Aorta (tissue), 5 donors: ENCODE results near the gene IL21R. TPM values are rescaled to one million over a fixed set of nuclear protein-coding genes. Genes with fewer than 3 reads are reported as not detected.
A peak's percentile ranks its signal among the peaks of the same experiment; 100 is the strongest.

Experiments
- ATAC-seq: fragments of 200-7000 bp; cut with Tn5 transposase; one replicate; pipeline ENCODE4 v1.9.1; 2022; ENCODE audit warnings: moderate library complexity; ENCODE audit not compliant: low FRiP score
- DNase-seq, 2 donors: peaks; one replicate each; pipeline ENCODE4 v3.0.0-alpha.2; 2020
- H3K27ac ChIP-seq, 2 donors: one replicate each; pipeline ENCODE4 v1.5.1; 2013; ENCODE audit warnings: low read length in 2 of 2, mild to moderate bottlenecking in 2 of 2, moderate library complexity in 2 of 2, control low read depth in 1 of 2, inconsistent platforms in 1 of 2, low read depth in 1 of 2
- H3K27me3 ChIP-seq, 2 donors: one replicate each; pipeline ENCODE4 v1.6.1; 2013; ENCODE audit warnings: control low read depth in 1 of 2, low read length in 1 of 2, mild to moderate bottlenecking in 1 of 2, moderate library complexity in 1 of 2; ENCODE audit not compliant: insufficient read depth in 2 of 2, control insufficient read depth in 1 of 2
- H3K36me3 ChIP-seq, 2 donors: one replicate each; pipeline ENCODE4 v1.6.1; 2013; ENCODE audit warnings: control low read depth in 1 of 2, low read length in 1 of 2, mild to moderate bottlenecking in 1 of 2; ENCODE audit not compliant: insufficient read depth in 2 of 2, control insufficient read depth in 1 of 2
- H3K4me1 ChIP-seq, 2 donors: one replicate each; pipeline ENCODE4 v1.6.1; 2013; ENCODE audit warnings: low read length in 2 of 2, control low read depth in 1 of 2, mild to moderate bottlenecking in 1 of 2, moderate library complexity in 1 of 2; ENCODE audit not compliant: insufficient read depth in 2 of 2, control insufficient read depth in 1 of 2
- H3K4me3 ChIP-seq, 2 donors: one replicate each; pipeline ENCODE4 v1.5.1; 2013; ENCODE audit warnings: low read length in 2 of 2, control low read depth in 1 of 2, mild to moderate bottlenecking in 1 of 2
- H3K9me3 ChIP-seq: one replicate; pipeline ENCODE4 v1.6.1; 2013; ENCODE audit warnings: mild to moderate bottlenecking, low read length; ENCODE audit not compliant: control insufficient read depth
- WGBS, 2 donors: extraction: QIAGEN DNeasy Blood & Tissue Kit; methylation state at CpG; one replicate each; pipeline ENCODE4 v1.1.7; 2013; 5-methylcytosine and 5-hydroxymethylcytosine counted together
- intact Hi-C, 2 donors: fragments of 100-400 bp; cut with DNase I; formaldehyde crosslinking; loops; one replicate each; pipeline versions ENCODE4 v1.14.2 to v1.15.0; 2022
- polyA plus RNA-seq, 2 donors: library from polyadenylated mRNA; stranded (reverse); fragments of 200-250 nt; gene quantifications; one replicate each; pipeline ENCODE4 v1.2.3, GENCODE V29; 2013
- total RNA-seq, 2 donors: library from RNA; stranded (reverse); fragmentation: NEBNext Ultra II Directional; extraction: Animal tissue kit (Norgen Biotek cat#: 25700); gene quantifications; one replicate each; pipeline ENCODE4 v1.2.1, GENCODE V29; 2021
- donor health status: healthy with polysubstance abuse.
- donor health status: Bipolar disorder and iron deficiency.
- donor health status: DM: no; HTN: no; CAD: no.
- donor health status: DM: no; HTN: no; CAD: no.
- donor health status: DM: yes; HTN: yes; CAD: no.

Gene IL21R
- total and polyA plus RNA-seq, 4 donors = 0.08 to 3.8 (median 0.65) TPM; not detected in 1

DNA sequence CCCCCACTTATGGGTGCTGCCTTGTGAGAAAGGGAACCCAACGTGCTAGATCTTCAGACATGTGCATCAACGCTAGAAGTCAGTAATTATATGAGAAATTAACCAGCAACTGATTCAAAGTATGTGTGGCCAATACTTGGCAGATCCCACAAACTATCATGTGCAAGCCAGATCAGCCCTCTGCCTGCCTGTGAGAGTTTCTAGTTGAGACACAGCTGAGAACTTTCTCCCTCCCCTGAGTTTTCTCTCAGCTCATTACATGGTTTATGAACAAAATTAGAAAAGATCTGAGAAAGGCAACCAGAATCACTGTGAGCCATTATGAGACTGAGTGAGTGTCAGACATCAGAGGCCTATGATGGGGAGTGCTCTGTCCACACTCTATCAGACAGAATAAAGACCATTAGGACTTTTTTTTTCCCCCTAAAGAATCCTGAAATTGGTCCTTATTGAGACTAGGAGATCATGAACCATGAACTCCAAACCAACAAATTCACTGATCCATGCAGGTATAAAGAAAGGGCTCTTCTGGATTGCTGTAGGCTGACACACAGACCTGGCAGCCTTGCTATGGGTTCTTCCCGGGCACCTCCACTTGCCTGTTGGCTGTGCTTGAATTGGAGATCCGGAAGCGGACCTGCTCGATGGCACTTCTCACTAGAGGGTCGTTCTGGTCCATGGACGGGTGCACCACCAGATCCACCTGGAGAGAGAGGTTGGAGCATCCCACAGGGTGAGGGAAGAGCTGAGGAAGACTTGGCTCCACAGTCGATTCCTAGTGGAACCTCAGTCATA is 96.3 kb downstream of the IL21R start:
- Histone ChIP-seq H3K4me3 (no peak overlapping the region), H3K27ac (no peak overlapping the region), H3K36me3 (peaks cover 3 to 19% of the 10 kb centered on the region in 2 donors), H3K27me3 (no peaks in the 10 kb centered on the region), H3K9me3 (no peaks in the 10 kb centered on the region), H3K4me1 (no peaks in the 10 kb centered on the region)
- 91 to 95% methylated on average over 9 of the region's 9 CpGs for WGBS, 2 donors
- DNase-seq = peak in 1 of 2 donors; percentile 15
- intact Hi-C loops = no loop called here
- ATAC-seq = no peak

- no peak overlapping the region for H3K27ac ChIP-seq
- H3K4me1 ChIP-seq = no peaks in the 10 kb centered on the region
- WGBS, 2 donors = 77 to 81% methylated on average over 14 of the region's 14 CpGs
- intact Hi-C loops = no loop called here
- no peak for ATAC-seq
- H3K4me3 ChIP-seq = no peak overlapping the region
- peaks cover 3 to 24% of the 10 kb centered on the region in 2 donors for H3K36me3 ChIP-seq
- peak in 1 of 2 donors; percentile 53 for DNase-seq
- no peaks in the 10 kb centered on the region for H3K27me3 ChIP-seq
- H3K9me3 ChIP-seq = no peaks in the 10 kb centered on the region
These were observed 97.1 kb downstream of the IL21R start for GRCh38 chr16:27498916-27499658.

GRCh38 chr16:27499659-27500055 is 97.7 kb downstream of the IL21R start:
- Histone ChIP-seq H3K4me1 (no peaks in the 10 kb centered on the region), H3K36me3 (peaks cover 3 to 24% of the 10 kb centered on the region in 2 donors), H3K4me3 (no peak overlapping the region), H3K9me3 (no peaks in the 10 kb centered on the region), H3K27ac (no peak overlapping the region), H3K27me3 (no peaks in the 10 kb centered on the region)
- ATAC-seq (no peak), DNase-seq (peak in 1 of 2 donors; percentile 16)
- 86 to 89% methylated on average over 9 of the region's 9 CpGs for WGBS, 2 donors
- intact Hi-C loops = no loop called here

GRCh38 chr16:27500801-27501200 is 98.8 kb downstream of the IL21R start:
- Histone ChIP-seq H3K27me3 (no peaks in the 10 kb centered on the region), H3K36me3 (peaks cover 0 to 25% of the 10 kb centered on the region in 2 donors), H3K4me1 (no peaks in the 10 kb centered on the region), H3K9me3 (no peaks in the 10 kb centered on the region), H3K4me3 (no peak overlapping the region), H3K27ac (no peak overlapping the region)
- 87 to 93% methylated on average over 3 of the region's 3 CpGs for WGBS, 2 donors
- intact Hi-C loops = no loop called here
- DNase-seq = no peak
- ATAC-seq = no peak

Other genes starting within 250 kb of the IL21R start
- gene KDM8, start 198.6 kb upstream of the IL21R start, total RNA-seq = 1 to 10 TPM; 4.3 to 5.6 TPM
- gene KDM8, start 198.6 kb upstream of the IL21R start, polyA plus RNA-seq = 1 to 10 TPM; 7.0 to 7.4 TPM
- 10 to 100 TPM; 34.6 to 39.1 TPM for gene NSMCE1, start 133.4 kb upstream of the IL21R start, total RNA-seq
- 10 to 100 TPM; 71.0 to 74.2 TPM for gene NSMCE1, start 133.4 kb upstream of the IL21R start, polyA plus RNA-seq
- 100 to 1,000 TPM in 1 of 2 donors, 10 to 100 TPM in 1; 91.7 to 138 TPM for gene IL4R, start 88.2 kb upstream of the IL21R start, total RNA-seq
- gene IL4R, start 88.2 kb upstream of the IL21R start, polyA plus RNA-seq = 10 to 100 TPM in 1 of 2 donors, 1 to 10 TPM in 1; 7.5 to 50.7 TPM
- 10 to 100 TPM; 37.9 to 57.4 TPM for gene GTF3C1, start 147.7 kb downstream of the IL21R start, total RNA-seq
- gene GTF3C1, start 147.7 kb downstream of the IL21R start, polyA plus RNA-seq = 10 to 100 TPM in 1 of 2 donors, 1 to 10 TPM in 1; 9.4 to 72.2 TPM
- 10 to 100 TPM; 18.9 to 29.4 TPM for gene KATNIP, start 148.0 kb downstream of the IL21R start, total RNA-seq
- 1 to 10 TPM in 1 of 2 donors, under 1 TPM in 1; 0.88 to 9.5 TPM for gene KATNIP, start 148.0 kb downstream of the IL21R start, polyA plus RNA-seq